Inferior parietal cortex (tissue), 1 donor: ENCODE results near the gene ACVR1B.

Experiments used
- DNase-seq: peaks from one replicate; pipeline ENCODE4 v3.0.0-alpha.2; 2016; ENCODE audit errors: extremely low spot score

Gene ACVR1B

DNA sequence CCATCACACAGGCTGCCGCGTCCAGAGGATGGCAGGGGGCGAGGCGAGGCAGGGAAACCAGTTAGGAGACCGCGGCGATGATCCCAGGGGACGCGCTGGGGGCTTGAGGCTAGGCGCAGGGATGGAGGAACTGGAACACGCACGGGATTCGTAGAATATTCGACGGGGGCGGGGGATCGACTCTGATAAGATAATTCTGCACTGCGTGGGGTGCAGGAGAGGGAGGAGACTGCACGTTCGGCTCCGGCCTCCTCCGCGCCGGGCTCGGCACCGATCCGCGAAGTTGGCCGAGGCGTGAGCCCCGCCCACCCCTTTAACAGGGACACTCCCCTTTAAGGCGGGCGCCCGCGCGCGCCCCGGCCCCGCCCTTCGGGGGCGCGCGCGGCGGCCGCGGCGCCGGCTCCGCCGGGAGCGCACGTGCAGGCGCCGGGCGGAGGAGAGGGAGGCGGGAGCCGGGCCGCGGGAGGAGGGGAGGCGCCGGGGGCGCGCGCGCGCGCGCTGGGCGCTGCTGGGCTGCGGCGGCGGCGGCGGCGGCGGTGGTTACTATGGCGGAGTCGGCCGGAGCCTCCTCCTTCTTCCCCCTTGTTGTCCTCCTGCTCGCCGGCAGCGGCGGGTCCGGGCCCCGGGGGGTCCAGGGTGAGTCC, at the start of gene ACVR1B:
TSS of gene ACVR1B (plus strand) at position 501 of the 644 bp plus-strand sequence. CDS start at position 546, 45 bp downstream.
- peak; percentile 76 for DNase-seq

DNA sequence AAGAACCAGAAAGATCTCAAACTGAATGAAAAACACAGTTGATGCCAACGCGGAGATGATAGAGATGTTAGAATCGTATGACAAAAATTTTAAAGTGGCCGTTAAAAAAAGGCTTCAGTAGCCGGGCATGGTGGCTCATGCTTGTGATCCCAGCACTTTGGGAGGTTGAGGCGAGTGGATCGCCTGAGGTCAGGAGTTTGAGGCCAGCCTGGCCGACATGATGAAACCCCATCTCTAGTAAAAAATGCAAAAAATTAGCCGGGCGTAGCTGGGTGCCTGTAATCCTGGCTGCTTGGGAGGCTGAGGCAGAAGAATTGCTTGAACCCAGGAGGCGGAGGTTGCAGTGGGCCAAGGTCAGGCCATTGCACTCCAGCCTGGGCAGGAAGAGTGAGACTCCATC, 49.6 kb upstream of the ACVR1B start:
- no peak for DNase-seq

DNA sequence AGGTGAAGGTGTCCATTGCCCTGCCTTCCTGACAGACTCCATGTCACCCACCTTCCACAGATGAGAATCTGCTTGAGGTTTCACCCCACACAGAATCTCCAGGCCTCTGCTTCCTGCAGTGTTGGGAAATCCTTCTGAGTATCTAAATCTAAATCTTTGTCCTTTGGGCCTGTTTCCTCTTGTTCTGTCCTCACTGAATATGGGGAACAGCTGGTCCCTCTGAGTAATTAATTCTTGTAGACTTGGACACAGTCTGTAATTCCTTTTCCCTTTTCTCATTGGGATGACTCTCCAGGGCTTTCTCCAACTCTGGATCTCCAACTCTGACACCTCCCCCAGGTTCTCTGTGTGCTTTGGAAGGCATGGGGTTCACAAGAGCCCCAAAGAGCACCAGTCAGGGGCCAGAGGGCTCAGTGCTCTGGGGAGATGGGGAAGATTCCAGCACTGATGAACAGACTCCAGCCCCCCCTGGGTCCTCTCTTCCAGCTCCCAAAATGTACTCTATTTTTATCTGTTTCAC, 46.5 kb upstream of the ACVR1B start:
- DNase-seq, result no peak

DNA sequence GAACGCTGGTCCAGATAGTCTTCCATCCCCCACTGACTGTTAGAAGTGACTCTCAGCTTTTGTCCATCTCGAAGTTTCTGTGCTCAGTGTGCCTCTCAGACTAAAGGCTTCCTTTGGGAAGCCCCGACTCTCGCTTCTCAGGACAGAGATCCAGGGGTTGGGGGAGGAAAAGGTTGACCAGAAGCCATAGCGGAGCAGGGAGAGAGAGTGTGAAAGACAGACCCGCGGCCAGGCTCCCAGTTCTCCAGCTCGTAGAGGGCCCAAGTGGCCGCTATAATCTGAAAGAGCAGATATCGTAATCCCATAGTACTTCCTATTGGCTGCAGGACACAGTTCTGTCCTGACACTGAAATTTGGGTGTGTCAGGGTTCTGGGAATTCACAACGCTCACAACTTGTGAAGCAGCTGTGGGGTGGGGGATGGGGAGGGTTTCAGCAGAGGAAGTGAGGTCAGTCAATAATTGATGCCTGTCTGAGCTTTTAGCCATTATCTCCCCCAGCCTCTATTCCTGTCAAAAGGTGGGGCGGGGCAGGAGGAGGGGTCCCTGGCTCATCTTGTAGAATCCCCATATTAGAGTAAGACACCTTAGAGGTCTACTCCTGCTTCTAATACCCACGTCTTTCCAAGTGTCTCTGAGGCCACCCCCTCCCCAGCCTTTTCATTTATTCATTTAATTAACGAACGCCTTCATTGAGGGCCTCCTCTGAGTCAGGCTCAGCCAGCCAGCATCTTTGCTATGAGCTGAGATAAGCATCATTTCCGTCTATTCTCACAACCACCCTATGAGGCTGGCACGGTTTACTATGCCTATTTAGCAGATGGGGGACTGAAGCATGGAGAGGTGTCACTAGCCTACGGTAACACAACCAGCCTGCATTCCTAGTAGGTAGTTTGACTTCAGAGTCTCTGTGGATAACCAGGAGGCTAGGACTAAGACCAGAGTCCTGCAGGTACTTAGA, 45.7 kb upstream of the ACVR1B start:
- DNase-seq, result no peak

DNA sequence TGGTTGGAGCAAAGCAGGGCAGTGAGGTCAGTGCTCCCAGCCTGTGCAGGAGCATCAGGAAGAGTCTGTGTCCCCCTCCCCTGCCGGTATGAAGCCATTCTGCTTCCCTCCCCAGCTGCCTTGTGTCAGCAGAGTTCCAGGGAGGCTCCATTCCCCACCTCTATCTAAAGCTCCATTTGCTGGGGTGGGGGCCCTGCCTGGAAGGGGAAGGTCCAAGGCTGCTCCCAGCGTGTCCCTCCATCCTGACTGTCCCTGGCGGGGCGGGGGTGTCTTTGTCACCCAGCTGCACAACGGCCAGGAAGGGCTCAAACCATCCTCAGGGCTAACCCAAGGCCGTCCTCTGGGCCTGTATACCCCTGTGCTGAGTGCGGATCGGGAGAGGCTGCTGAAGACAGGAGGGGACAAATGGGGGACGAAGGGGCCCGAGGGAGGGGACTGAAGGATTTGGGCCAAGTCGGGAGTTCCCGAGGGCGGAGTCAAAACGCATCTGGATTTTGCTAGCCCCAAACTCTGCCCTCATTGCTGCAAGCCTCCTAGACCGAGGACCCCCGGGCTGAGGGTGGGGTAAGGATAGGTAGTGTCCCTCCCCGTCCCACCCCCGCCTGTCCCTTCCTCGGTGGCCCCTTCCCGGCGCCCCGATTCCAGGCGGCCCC, 44.9 kb upstream of the ACVR1B start:
- DNase-seq, result no peak

DNA sequence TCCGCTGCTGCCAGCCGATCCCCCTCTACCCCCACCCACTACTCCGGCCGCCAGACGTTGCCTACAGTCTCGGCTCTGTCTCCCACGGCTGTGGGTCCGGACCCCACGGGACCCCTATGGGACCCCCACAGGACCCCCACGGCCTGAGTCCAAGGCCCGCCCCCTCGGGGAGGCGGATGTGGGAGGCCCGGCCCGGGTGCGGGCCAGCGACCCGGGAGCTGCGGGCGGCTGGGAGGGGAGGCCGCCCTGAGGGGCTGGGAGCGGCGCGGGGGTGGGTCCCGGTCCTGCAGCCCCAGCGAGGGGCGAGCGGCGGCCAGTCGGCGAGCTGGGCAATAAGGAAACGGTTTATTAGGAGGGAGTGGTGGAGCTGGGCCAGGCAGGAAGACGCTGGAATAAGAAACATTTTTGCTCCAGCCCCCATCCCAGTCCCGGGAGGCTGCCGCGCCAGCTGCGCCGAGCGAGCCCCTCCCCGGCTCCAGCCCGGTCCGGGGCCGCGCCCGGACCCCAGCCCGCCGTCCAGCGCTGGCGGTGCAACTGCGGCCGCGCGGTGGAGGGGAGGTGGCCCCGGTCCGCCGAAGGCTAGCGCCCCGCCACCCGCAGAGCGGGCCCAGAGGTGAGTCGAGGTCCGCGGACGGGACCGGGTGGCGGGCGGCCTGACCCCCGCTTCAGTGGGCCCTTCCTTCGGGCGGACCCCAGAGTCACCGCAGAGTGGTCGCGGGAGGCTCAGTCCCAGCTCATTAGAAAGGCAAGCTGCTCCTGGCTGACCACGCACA, 44.2 kb upstream of the ACVR1B start, which contains the start of gene ACVRL1:
TSS of gene ACVRL1 (plus strand) at position 422 of the 773 bp plus-strand sequence. CDS start 4,971 bp downstream, outside the sequence.
- DNase-seq, result no peak

DNA sequence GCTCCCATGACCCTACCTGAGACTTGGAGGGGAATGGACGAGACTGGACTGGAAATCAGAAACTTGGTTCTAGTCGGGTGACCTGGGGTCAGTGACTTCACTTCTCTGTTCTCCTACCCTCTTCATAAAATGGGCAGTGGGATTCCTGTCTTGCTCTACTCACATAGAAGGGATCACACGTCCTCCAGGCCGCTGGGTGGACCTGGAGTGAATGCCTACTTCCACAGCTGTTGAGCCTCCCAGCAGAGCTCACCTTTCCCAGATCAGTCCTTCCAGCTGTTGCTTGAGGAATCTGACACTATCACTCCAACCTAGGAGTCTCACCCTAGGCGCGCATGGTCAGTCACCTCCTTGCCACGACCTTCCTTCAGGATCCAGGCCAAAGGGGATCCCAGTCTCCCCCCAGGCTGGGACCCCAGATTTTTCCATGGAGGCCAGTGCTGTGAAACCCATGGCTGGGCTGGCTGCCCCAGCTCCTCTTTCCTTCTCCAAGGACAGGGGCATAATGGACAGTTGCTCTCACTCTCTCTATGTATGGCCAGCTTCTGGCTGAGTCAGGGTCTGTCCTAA, 43.6 kb upstream of the ACVR1B start:
- DNase-seq, result no peak

DNA sequence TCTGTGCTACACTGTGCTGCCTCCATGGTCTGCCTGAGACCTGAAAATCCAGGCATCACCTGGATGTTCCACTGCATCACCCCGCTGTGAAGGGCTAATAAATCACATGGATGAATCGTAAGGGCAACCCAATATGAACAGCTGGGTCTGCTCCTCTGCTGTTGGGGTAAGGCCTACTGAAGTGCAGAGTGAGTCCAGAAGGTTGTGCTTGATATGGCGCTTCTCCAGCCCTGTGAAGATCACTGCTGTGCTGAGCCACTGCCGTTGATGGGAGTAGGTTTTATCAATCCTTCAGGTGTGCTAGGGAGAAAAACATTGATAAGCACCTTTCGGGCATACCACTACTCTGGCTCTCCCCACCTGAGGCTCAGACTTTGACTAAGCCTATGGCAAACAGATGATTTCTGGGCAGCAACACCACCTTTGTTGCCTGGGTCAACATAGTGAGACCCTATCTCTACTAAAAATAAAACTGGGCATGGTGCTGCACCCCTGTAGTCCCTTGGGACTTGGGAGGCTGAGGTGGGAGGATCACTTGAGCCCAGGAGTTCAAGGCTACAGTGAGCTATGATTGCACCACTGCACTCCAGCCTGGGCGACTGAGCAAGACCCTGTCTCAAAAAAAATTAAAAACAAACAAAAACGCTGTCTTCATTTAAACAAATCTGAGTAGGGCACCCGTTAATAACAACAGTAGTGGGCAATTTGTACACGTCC, 42.5 kb upstream of the ACVR1B start:
- DNase-seq, result no peak

DNA sequence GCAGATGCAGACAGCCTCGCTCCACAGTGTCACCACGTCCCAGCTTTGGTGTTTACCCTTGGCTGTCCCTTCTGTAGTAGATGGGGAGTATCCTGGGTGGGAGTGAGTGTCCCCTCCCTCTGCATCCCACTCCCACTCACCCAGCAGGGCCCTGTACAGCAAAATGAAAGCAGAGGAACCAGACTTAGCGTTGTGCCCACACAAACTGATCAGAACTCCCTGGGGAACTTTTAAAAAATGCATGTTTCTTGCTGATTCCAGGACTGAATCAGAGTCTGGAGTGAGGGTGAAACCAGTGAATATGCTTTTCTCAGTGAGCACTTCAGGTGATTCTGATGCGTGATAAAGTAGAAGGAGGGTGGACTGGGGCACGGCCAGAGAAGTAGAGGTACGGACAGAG, 41.3 kb upstream of the ACVR1B start:
- DNase-seq, result no peak

DNA sequence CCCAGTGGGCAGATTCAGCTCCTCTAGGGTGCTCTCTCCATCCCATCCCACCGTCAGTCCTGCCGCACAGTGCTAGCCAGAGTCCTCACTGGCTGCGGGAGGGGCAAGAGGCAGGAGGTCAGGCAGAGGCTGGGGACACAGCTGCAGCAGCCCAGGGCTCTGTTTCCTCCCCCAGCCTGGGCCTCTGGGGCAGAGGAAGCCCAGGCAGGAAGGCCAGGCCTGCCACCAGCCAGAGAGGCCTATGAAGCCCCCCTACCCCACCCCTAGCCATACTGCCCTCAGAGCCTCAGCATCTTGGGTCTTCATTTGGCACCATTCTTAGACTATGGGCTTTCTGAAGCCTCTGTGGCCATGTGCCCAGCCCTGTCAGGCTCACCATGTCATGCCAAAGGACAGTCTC, 40.8 kb upstream of the ACVR1B start:
- DNase-seq, result no peak

DNA sequence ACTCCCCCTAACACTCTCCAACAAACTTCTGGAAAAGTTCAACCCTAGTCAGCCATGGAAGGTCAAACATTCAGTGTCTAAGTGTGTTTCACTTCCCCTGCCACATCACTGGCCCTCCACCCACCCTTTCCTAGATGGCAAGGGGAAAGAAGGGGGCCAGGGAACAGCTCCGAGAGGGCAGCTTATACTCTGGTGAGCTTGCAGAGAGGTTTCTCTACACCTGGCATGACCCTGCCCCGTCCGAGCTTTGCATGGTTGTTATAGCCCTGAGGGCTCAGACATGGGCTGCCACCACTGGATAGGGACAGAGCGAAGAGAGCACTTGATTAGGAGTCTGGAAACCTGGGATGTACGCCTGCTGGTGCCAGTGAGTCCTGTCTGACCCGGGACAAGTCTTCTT, 40.2 kb upstream of the ACVR1B start:
- DNase-seq, result no peak

DNA sequence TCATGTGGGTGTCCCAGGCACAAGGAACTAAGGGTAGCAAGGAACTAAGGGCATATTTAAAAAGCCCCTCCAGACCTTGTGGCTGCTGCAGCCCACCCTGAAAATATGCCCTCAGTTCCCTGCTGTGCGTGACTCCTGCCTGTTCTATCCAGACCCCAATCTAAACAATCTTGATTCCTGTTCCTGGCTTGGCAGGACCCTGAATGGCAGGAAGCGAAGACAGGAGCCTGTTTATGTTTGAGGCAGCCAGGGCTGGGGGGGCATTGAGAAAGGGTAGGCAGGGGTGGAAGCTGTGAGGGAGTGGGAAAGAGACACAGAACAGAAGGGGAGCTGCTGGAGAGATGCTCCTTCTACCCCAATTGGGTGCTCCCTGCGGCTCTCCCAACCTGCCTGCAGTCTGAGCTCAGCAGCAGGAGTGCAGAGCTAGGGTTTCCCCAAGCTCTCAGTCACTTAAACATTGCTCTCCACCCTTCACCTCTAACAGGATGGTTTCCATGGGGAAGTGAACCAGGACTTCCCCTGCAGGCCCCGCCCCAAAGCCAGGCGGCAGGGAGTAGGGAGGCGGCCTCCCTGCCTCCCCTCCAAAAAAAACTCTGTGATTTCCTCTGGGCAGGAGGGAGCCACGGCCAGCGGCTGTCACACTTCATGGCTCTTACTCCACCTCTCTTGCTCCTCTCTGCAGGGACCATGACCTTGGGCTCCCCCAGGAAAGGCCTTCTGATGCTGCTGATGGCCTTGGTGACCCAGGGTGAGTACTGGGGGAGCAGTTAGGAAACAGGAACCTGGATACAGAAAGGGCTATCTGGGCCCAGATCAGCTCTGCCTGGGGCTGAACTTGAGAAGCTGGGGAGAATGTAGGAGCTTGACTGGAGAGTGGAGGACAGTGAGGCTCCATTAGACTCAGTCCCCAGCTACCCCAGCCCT, 39.4 kb upstream of the ACVR1B start:
- no peak for DNase-seq

DNA sequence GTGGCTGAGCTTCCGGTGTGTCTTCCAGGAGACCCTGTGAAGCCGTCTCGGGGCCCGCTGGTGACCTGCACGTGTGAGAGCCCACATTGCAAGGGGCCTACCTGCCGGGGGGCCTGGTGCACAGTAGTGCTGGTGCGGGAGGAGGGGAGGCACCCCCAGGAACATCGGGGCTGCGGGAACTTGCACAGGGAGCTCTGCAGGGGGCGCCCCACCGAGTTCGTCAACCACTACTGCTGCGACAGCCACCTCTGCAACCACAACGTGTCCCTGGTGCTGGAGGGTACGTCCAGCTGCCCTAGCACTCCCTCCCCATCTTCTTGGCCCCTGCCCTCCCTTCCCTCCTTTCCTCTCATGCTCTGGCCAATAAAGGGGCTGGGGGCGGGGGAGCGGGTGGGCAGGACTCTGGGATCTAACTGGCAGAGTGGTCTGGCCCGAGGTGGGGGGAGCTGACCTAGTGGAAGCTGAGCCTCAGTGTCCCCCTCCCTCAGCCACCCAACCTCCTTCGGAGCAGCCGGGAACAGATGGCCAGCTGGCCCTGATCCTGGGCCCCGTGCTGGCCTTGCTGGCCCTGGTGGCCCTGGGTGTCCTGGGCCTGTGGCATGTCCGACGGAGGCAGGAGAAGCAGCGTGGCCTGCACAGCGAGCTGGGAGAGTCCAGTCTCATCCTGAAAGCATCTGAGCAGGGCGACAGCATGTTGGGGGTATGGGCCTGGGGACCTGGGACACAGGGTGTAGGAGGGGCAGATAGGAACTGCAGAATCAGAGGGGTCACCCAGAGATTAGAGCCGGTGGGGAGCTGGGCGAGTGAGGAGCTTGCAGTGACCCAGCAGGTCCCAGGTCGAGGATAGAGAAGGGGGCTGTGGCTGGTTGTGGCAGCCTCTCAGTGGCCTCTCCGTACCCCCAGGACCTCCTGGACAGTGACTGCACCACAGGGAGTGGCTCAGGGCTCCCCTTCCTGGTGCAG, 38.1 kb upstream of the ACVR1B start:
- no peak for DNase-seq

DNA sequence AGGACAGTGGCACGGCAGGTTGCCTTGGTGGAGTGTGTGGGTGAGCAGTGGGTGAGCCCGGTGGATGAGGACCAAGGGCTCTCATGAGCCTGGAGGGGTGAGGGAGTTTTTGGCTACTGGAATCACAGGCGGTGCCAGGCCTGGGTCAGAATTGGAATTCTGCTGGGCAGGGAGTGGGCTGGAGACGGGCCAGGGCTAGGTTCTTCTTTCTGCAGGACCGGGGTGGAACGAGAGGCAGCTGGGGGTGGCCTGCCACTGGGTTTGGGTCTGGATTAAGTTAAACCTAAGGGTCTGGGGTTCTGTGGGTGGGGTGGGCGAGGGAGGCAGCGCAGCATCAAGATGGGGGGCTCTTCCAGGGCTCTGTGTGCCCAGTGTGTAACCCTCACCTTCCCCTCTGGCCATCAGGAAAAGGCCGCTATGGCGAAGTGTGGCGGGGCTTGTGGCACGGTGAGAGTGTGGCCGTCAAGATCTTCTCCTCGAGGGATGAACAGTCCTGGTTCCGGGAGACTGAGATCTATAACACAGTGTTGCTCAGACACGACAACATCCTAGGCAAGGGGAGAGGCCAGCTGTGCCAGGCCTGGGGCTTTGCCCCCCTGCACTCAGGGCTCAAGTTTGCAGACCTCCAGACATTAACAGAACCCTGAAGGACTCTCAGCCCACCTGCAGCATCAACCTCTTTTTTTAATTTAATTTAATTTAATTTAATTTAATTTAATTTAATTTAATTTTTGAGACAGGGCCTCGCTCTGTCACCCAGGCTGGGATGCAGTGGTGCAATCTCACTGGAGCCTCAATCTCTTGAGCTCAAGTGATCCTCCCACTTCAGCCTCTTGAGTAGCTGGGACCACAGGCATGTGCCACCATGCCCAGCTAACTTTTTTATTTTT, 37.2 kb upstream of the ACVR1B start:
- no peak for DNase-seq

DNA sequence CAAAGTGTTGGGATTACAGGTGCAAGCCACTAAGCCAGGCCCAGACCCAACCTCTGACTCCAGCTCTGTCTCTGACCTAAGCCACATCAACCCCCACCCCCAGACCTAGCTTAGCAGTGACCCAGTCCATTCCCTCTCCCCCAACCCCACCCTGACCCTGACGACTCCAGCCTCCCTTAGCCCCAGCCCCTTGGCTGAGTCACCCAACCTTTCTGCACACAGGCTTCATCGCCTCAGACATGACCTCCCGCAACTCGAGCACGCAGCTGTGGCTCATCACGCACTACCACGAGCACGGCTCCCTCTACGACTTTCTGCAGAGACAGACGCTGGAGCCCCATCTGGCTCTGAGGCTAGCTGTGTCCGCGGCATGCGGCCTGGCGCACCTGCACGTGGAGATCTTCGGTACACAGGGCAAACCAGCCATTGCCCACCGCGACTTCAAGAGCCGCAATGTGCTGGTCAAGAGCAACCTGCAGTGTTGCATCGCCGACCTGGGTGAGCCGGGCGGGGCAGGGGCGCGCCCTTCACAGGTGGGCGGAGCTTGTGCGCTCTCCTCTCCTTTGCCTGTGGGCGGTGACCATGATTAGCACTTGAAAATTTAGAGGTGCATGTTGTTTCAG, 36.4 kb upstream of the ACVR1B start:
- no peak for DNase-seq

DNA sequence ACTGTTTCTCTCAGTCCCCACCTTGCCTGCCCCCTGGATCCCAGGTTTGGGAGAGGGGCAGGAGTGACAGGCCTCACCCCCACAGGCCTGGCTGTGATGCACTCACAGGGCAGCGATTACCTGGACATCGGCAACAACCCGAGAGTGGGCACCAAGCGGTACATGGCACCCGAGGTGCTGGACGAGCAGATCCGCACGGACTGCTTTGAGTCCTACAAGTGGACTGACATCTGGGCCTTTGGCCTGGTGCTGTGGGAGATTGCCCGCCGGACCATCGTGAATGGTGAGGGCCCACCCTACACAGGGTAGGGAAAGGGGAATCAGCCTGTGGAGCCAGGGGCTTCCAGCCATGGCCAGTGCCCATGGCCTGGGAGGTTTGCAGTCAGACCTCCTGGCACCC, 35.5 kb upstream of the ACVR1B start:
- DNase-seq, result no peak
